SK-N-SH (cell line): ENCODE measurements around the gene HS3ST3A1. TPM values are rescaled to one million over a fixed set of nuclear protein-coding genes. Genes with fewer than 3 reads are reported as not detected.
A peak's percentile ranks its signal among the peaks of the same experiment; 100 is the strongest.

ENCODE experiments used
- CTCF ChIA-PET: fragments of 300-600, 350-600 bp; formaldehyde crosslinking; extraction: SDS; loops from one replicate; lab custom pipeline; 2021; lab: Yijun Ruan, JAX
- POLR2A ChIA-PET: fragments of 350-600 bp; sonication (Branson Sonifier 250); formaldehyde crosslinking; extraction: SDS; loops from one replicate; lab custom pipeline; 2020; ENCODE audit warnings: antibody characterized with exemption, inconsistent platforms; lab: Yijun Ruan, JAX
- DNase-seq: peaks from one replicate; pipeline ENCODE4 v3.0.0; 2012
- H2AFZ ChIP-seq: fragments of 200-600 bp; sonication (generic); 2 replicates; pipeline ENCODE4 v1.8.1; 2016; ENCODE audit warnings: antibody characterized with exemption, mild to moderate bottlenecking, low read depth
- H3F3A ChIP-seq: fragments of 200-600 bp; sonication (generic); replicated peaks from 2 replicates; pipeline ENCODE3; 2016; ENCODE audit warnings: antibody characterized with exemption, mild to moderate bottlenecking; ENCODE audit not compliant: insufficient read depth
- H3K27ac ChIP-seq, 2 experiments: fragments of 200-500 bp in 1 of 2; fragments of 200-600 bp in 1 of 2; sonication (Bioruptor generic) in 1 of 2; sonication (generic), shearing (Covaris generic) in 1 of 2; 2 replicates each; pipeline versions ENCODE4 v1.5.1 to v1.6.1; 2014 to 2016; ENCODE audit warnings: low read depth in 2 of 2, inconsistent platforms in 1 of 2, low read length in 1 of 2, mild to moderate bottlenecking in 1 of 2, mixed read lengths in 1 of 2
- H3K27me3 ChIP-seq: fragments of 200-600 bp; sonication (generic), shearing (Covaris generic); 2 replicates; pipeline ENCODE4 v1.6.1; 2016; ENCODE audit warnings: mixed run types; ENCODE audit not compliant: insufficient read depth
- H3K36me3 ChIP-seq, 2 experiments: fragments of 200-500 bp in 1 of 2; fragments of 200-600 bp in 1 of 2; sonication (Bioruptor generic) in 1 of 2; sonication (generic) in 1 of 2; replicated peaks in 1 of 2; 2 replicates each; pipeline versions ENCODE3 to v1.5.1; 2014 to 2016; ENCODE audit warnings: low read length in 1 of 2, mild to moderate bottlenecking in 1 of 2; ENCODE audit not compliant: insufficient read depth in 2 of 2, control insufficient read depth in 1 of 2
- H3K4me1 ChIP-seq, 2 experiments: fragments of 200-500 bp in 1 of 2; fragments of 200-600 bp in 1 of 2; sonication (Bioruptor generic) in 1 of 2; sonication (generic), shearing (Covaris generic) in 1 of 2; 2 replicates each; pipeline versions ENCODE4 v1.5.1 to v1.6.1; 2014 to 2016; ENCODE audit warnings: low read depth in 1 of 2, low read length in 1 of 2, mixed run types in 1 of 2; ENCODE audit not compliant: insufficient read depth in 2 of 2, control insufficient read depth in 1 of 2
- H3K4me2 ChIP-seq: fragments of 200-600 bp; sonication (generic), shearing (Covaris generic); 2 replicates; pipeline ENCODE4 v1.6.1; 2017; ENCODE audit warnings: mixed run types
- H3K4me3 ChIP-seq, 2 experiments: fragments of 200-500 bp in 1 of 2; fragments of 200-600 bp in 1 of 2; sonication (Bioruptor generic) in 1 of 2; sonication (generic), shearing (Covaris generic) in 1 of 2; 2 replicates each; pipeline versions ENCODE4 v1.5.1 to v1.8.1; 2014 to 2016; ENCODE audit warnings: low read depth in 2 of 2, inconsistent platforms in 1 of 2, low read length in 1 of 2, mild to moderate bottlenecking in 1 of 2, mixed read lengths in 1 of 2, moderate library complexity in 1 of 2
- H3K79me2 ChIP-seq: fragments of 200-600 bp; sonication (generic); 2 replicates; pipeline ENCODE4 v1.8.1; 2017; ENCODE audit warnings: mild to moderate bottlenecking; ENCODE audit not compliant: insufficient read depth
- H3K9ac ChIP-seq: fragments of 200-600 bp; sonication (generic); 2 replicates; pipeline ENCODE4 v1.6.1; 2017; ENCODE audit warnings: mixed run types
- H3K9me2 ChIP-seq: fragments of 200-600 bp; sonication (generic); 2 replicates; pipeline ENCODE4 v1.6.1; 2017; ENCODE audit warnings: mixed run types
- H3K9me3 ChIP-seq: fragments of 200-600 bp; sonication (generic); 2 replicates; pipeline ENCODE4 v1.6.1; 2017; ENCODE audit warnings: mixed run types, mild to moderate bottlenecking, moderate library complexity
- H4K20me1 ChIP-seq: fragments of 200-600 bp; sonication (generic); 2 replicates; pipeline ENCODE4 v1.6.1; 2017; ENCODE audit warnings: mild to moderate bottlenecking, mixed run types; ENCODE audit not compliant: insufficient read depth
- EZH2phosphoT487 ChIP-seq: fragments of 200-600 bp; sonication (generic); IDR thresholded peaks from 2 replicates; pipeline ENCODE4 v1.6.1; 2017; ENCODE audit warnings: low read depth, mixed run types, mild to moderate bottlenecking, antibody characterized with exemption, moderate library complexity, borderline replicate concordance
- FOXJ3 ChIP-seq: sonication (generic); formaldehyde crosslinking; IDR thresholded peaks from 2 replicates; pipeline ENCODE4 v1.5.1; 2020; ENCODE audit warnings: mild to moderate bottlenecking, missing genetic modification reagents
- MXI1 ChIP-seq: IDR thresholded peaks from 2 replicates; pipeline ENCODE4 v1.6.1; 2012; ENCODE audit warnings: mild to moderate bottlenecking, low read depth, low read length, improper control_type of control experiment
- RAD21 ChIP-seq: IDR thresholded peaks from 2 replicates; pipeline ENCODE4 v1.6.1; 2012; ENCODE audit warnings: mild to moderate bottlenecking, low read length
- SIN3A ChIP-seq: IDR thresholded peaks from 2 replicates; pipeline ENCODE4 v1.6.1; 2012; ENCODE audit warnings: low read depth, mild to moderate bottlenecking, low read length, moderate library complexity, borderline replicate concordance
- SMC3 ChIP-seq: IDR thresholded peaks from 2 replicates; pipeline ENCODE4 v1.6.1; 2012; ENCODE audit warnings: low read depth, low read length, improper control_type of control experiment
- WGBS: methylation state at CpG from one replicate; pipeline ENCODE4 v1.1.6; 2017; ENCODE audit warnings: low lambda C conversion rate; 5-methylcytosine and 5-hydroxymethylcytosine counted together
- polyA plus RNA-seq, 3 experiments: library from polyadenylated mRNA; depleted of rRNA; stranded (reverse); fragments of >200 nt; gene quantifications; 2 replicates each; pipeline ENCODE4 v1.2.3, GENCODE V29; 2012
- TF ChIP-seq, protein P1 (sequence below): IDR thresholded peaks from 2 replicates; pipeline ENCODE4 v1.6.1; 2012; ENCODE audit warnings: mild to moderate bottlenecking, low read depth, low read length, moderate library complexity
- TF ChIP-seq, protein P2 (sequence below): IDR thresholded peaks from 2 replicates; pipeline ENCODE4 v1.4.0; 2012; ENCODE audit warnings: low read depth
- TF ChIP-seq, protein P3 (sequence below): IDR thresholded peaks from 2 replicates; pipeline ENCODE4 v1.4.0; 2012; ENCODE audit warnings: low read depth, borderline replicate concordance

HS3ST3A1 gene
- polyA plus RNA-seq, 1 of the 3 experiments (the other 2 are of a cell fraction), result 22.6 TPM

DNA sequence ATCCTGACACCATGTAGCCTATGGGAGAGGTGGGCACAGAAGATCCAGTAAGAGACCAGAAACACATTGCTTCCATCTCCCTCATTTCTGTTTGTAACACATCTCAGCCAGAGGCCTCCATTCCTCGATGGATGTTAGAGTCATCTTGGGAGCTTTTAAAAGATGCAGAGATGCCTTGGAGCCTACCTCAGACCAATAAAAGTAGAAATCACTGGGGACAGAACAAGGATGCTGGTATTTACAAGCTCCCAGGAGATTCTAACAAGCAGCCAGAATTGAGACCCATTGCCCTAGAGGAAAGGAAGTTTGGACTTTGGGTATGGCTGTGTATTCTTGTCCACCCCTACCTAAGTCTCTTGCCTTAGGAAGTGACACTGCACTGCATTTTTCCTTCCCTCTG, 40.8 kb downstream of the HS3ST3A1 start:
- POLR2A ChIA-PET, result no interaction called here

DNA sequence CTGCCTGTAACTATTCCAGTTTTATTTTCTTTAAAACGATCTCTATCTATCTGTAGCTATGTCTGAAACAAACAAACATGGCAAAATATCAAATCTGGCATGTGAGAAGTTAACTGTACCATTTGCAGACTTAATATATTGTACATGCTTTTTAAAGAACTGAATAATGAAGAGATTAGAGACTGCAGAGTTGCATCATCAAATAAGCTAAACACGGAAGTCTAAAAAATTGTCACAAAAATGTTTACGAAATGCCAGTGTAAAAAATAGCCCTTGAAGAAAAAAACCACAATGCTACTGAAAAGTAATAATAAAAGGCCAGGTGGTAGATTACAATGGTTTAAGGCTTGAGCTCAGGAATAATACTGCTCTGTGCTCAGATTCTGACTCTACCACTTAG, 43.1 kb downstream of the HS3ST3A1 start:
- H3K4me1 ChIP-seq, result peaks cover 0 to 44% of the 10 kb centered on the region in 2 experiments; a peak in 3 of 4 replicates
- no peak overlapping the region for H3K4me2 ChIP-seq
- WGBS, result 71% methylated on average over 3 of the region's 3 CpGs
- no peaks in the 10 kb centered on the region for H4K20me1 ChIP-seq
- H3K79me2 ChIP-seq, result peaks cover 81% of the 10 kb centered on the region
- H3K9me3 ChIP-seq, result no peaks in the 10 kb centered on the region
- POLR2A ChIA-PET, result no interaction called here
- no peaks in the 10 kb centered on the region for H3K27me3 ChIP-seq
- no peak overlapping the region for H3K4me3 ChIP-seq
- H3K36me3 ChIP-seq, result peaks cover 0 to 20% of the 10 kb centered on the region in 2 experiments
- H3K9me2 ChIP-seq, result no peaks in the 10 kb centered on the region
- H3K27ac ChIP-seq, result peak overlapping the region in 1 of 2 experiments; percentile 81; a peak in 2 of 4 replicates
- no peak overlapping the region for H2AFZ ChIP-seq
- no peak for DNase-seq
- peaks cover 55% of the 10 kb centered on the region for H3F3A ChIP-seq
- CTCF ChIA-PET, result no interaction called here
- H3K9ac ChIP-seq, result no peak overlapping the region
- TF ChIP-seq EZH2phosphoT487, result no peak
- TF ChIP-seq SMC3, result no peak
- TF ChIP-seq, protein P1, sequence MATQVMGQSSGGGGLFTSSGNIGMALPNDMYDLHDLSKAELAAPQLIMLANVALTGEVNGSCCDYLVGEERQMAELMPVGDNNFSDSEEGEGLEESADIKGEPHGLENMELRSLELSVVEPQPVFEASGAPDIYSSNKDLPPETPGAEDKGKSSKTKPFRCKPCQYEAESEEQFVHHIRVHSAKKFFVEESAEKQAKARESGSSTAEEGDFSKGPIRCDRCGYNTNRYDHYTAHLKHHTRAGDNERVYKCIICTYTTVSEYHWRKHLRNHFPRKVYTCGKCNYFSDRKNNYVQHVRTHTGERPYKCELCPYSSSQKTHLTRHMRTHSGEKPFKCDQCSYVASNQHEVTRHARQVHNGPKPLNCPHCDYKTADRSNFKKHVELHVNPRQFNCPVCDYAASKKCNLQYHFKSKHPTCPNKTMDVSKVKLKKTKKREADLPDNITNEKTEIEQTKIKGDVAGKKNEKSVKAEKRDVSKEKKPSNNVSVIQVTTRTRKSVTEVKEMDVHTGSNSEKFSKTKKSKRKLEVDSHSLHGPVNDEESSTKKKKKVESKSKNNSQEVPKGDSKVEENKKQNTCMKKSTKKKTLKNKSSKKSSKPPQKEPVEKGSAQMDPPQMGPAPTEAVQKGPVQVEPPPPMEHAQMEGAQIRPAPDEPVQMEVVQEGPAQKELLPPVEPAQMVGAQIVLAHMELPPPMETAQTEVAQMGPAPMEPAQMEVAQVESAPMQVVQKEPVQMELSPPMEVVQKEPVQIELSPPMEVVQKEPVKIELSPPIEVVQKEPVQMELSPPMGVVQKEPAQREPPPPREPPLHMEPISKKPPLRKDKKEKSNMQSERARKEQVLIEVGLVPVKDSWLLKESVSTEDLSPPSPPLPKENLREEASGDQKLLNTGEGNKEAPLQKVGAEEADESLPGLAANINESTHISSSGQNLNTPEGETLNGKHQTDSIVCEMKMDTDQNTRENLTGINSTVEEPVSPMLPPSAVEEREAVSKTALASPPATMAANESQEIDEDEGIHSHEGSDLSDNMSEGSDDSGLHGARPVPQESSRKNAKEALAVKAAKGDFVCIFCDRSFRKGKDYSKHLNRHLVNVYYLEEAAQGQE, result no peak
- TF ChIP-seq, protein P2, sequence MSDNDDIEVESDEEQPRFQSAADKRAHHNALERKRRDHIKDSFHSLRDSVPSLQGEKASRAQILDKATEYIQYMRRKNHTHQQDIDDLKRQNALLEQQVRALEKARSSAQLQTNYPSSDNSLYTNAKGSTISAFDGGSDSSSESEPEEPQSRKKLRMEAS, result no peak
- TF ChIP-seq, protein P3, sequence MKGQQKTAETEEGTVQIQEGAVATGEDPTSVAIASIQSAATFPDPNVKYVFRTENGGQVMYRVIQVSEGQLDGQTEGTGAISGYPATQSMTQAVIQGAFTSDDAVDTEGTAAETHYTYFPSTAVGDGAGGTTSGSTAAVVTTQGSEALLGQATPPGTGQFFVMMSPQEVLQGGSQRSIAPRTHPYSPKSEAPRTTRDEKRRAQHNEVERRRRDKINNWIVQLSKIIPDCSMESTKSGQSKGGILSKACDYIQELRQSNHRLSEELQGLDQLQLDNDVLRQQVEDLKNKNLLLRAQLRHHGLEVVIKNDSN, result no peak

More for the DNA sequence above, 40.8 kb downstream of the HS3ST3A1 start:
- no peaks in the 10 kb centered on the region for H4K20me1 ChIP-seq
- H3K36me3 ChIP-seq, result peaks cover 0 to 6% of the 10 kb centered on the region in 2 experiments
- CTCF ChIA-PET, result no interaction called here
- peak overlapping the region in 1 of 2 experiments; percentile 87; a peak in 2 of 4 replicates for H3K27ac ChIP-seq
- WGBS, result 36% methylated on average over 1 of the region's 1 CpG
- H3K79me2 ChIP-seq, result peaks cover 81% of the 10 kb centered on the region
- peaks cover 0 to 44% of the 10 kb centered on the region in 2 experiments; a peak in 3 of 4 replicates for H3K4me1 ChIP-seq
- no peak for TF ChIP-seq FOXJ3
- no peak for TF ChIP-seq MXI1
- TF ChIP-seq RAD21, result no peak
- TF ChIP-seq SIN3A, result no peak
- no peak for DNase-seq
- no peak overlapping the region for H3K4me2 ChIP-seq
- H3K9me2 ChIP-seq, result no peaks in the 10 kb centered on the region
- H3K9me3 ChIP-seq, result no peaks in the 10 kb centered on the region
- peaks cover 68% of the 10 kb centered on the region for H3F3A ChIP-seq
- no peak overlapping the region for H3K4me3 ChIP-seq
- no peak overlapping the region for H2AFZ ChIP-seq
- H3K27me3 ChIP-seq, result no peaks in the 10 kb centered on the region
- peak overlapping the region; percentile 36; the same call in 1 of the 2 replicates for H3K9ac ChIP-seq
